Stimulated activated CD8-positive, alpha-beta memory T cell treated with anti-CD3 and anti-CD28 coated beads, Interleukin-7, amount 100 ng/mL, for 4 hours (primary cell): ENCODE data around the gene CACNA1D.

Source experiments
- DNase-seq, 2 donors: peaks; one replicate each; pipeline ENCODE4 v3.0.0-alpha.2; 2020; ENCODE audit warnings: low read depth in 2 of 2

The CACNA1D gene

GRCh38 chr3:53748512-53749271 lies 254.3 kb downstream of the CACNA1D start:
- DNase-seq, result no peak

- DNase-seq, result no peak
These were observed 255.0 kb downstream of the CACNA1D start for GRCh38 chr3:53749448-53749847.

- DNase-seq, result no peak
These were observed 256.1 kb downstream of the CACNA1D start for GRCh38 chr3:53750253-53751210.

- DNase-seq, result no peak
These were observed 259.2 kb downstream of the CACNA1D start for GRCh38 chr3:53753518-53754183.

- no peak for DNase-seq
These were observed 259.9 kb downstream of the CACNA1D start for GRCh38 chr3:53754325-53754724.

- no peak for DNase-seq
These were observed 264.4 kb downstream of the CACNA1D start for GRCh38 chr3:53758846-53759245.

GRCh38 chr3:53763353-53763752 lies 268.9 kb downstream of the CACNA1D start:
- DNase-seq, result no peak

- no peak for DNase-seq
These were observed 269.8 kb downstream of the CACNA1D start for GRCh38 chr3:53764026-53764775.

- no peak for DNase-seq
These were observed 271.3 kb downstream of the CACNA1D start for GRCh38 chr3:53765753-53766152.

GRCh38 chr3:53766706-53767105 lies 272.3 kb downstream of the CACNA1D start:
- no peak for DNase-seq

- no peak for DNase-seq
These were observed 274.4 kb downstream of the CACNA1D start for GRCh38 chr3:53768478-53769459.

- DNase-seq, result no peak
These were observed 278.2 kb downstream of the CACNA1D start for GRCh38 chr3:53772562-53772961.

- no peak for DNase-seq
These were observed 278.6 kb downstream of the CACNA1D start for GRCh38 chr3:53773021-53773436.

GRCh38 chr3:53773611-53774368 lies 279.4 kb downstream of the CACNA1D start:
- DNase-seq, result no peak

- no peak for DNase-seq
These were observed 280.0 kb downstream of the CACNA1D start for GRCh38 chr3:53774414-53774813.

- DNase-seq, result no peak
These were observed 280.6 kb downstream of the CACNA1D start for GRCh38 chr3:53775018-53775417.

- DNase-seq, result no peak
These were observed 281.4 kb downstream of the CACNA1D start for GRCh38 chr3:53775834-53776251.

- no peak for DNase-seq
These were observed 282.2 kb downstream of the CACNA1D start for GRCh38 chr3:53776494-53777101.

- no peak for DNase-seq
These were observed 283.1 kb downstream of the CACNA1D start for GRCh38 chr3:53777468-53777867.
